IMR-90 (cell line): Measurements from ENCODE around the gene S1PR3. TPM values are rescaled to one million over a fixed set of nuclear protein-coding genes. Genes with fewer than 3 reads are reported as not detected.

Experiments used
- ATAC-seq: fragments of 200-7000 bp; cut with Tn5 transposase; 2 replicates; pipeline ENCODE4 v1.9.1; 2020; ENCODE audit warnings: low read depth, mild to moderate bottlenecking, moderate library complexity
- BruUV-seq: library from RNA; stranded (reverse); fragments of 400-500 nt; replicated peaks from 2 replicates; lab custom pipeline; 2021; lab: Mats Ljungman, UMichigan
- CTCF ChIA-PET: fragments of 300-600 bp; formaldehyde crosslinking; extraction: SDS; loops from one replicate; lab custom pipeline; 2021; ENCODE audit warnings: antibody characterized with exemption; lab: Yijun Ruan, JAX
- POLR2A ChIA-PET: fragments of 300-600 bp; sonication (Branson Sonifier 250); formaldehyde crosslinking; loops from one replicate; lab custom pipeline; 2022; ENCODE audit warnings: antibody characterized with exemption; ENCODE audit not compliant: unreplicated experiment; lab: Charles Lee
- DNase-seq: peaks from one replicate; pipeline ENCODE4 v3.0.0; 2013
- H2AFZ ChIP-seq: replicated peaks from 2 replicates; pipeline ENCODE3; 2013; ENCODE audit warnings: low read length, mild to moderate bottlenecking; ENCODE audit not compliant: poor library complexity
- H2AK5ac ChIP-seq: 2 replicates; pipeline ENCODE4 v1.6.1; 2013; ENCODE audit warnings: low read depth, low read length, inconsistent platforms
- H2AK9ac ChIP-seq: replicated peaks from 2 replicates; pipeline ENCODE3; 2013; ENCODE audit warnings: mild to moderate bottlenecking, low read depth, low read length, moderate library complexity; ENCODE audit not compliant: poor library complexity
- H2BK120ac ChIP-seq: 2 replicates; pipeline ENCODE4 v1.6.1; 2013; ENCODE audit warnings: low read depth, low read length, inconsistent platforms
- H2BK15ac ChIP-seq: 3 replicates; pipeline ENCODE4 v1.6.1; 2013; ENCODE audit warnings: low read depth, low read length, inconsistent platforms
- H2BK20ac ChIP-seq: 2 replicates; pipeline ENCODE4 v1.6.1; 2013; ENCODE audit warnings: low read depth, mild to moderate bottlenecking, inconsistent platforms, low read length, moderate library complexity
- H2BK5ac ChIP-seq: 2 replicates; pipeline ENCODE4 v1.6.1; 2013; ENCODE audit warnings: mild to moderate bottlenecking, low read depth, low read length, inconsistent platforms; ENCODE audit not compliant: poor library complexity, severe bottlenecking
- H3K14ac ChIP-seq: replicated peaks from 2 replicates; pipeline ENCODE4 v1.6.1; 2013; ENCODE audit warnings: low read depth, low read length, inconsistent platforms
- H3K18ac ChIP-seq: 2 replicates; pipeline ENCODE4 v1.6.1; 2013; ENCODE audit warnings: low read depth, low read length, control low read depth
- H3K23ac ChIP-seq: 2 replicates; pipeline ENCODE4 v1.6.1; 2013; ENCODE audit warnings: low read depth, low read length, inconsistent platforms
- H3K27ac ChIP-seq: 2 replicates; pipeline ENCODE4 v1.5.1; 2013; ENCODE audit warnings: mild to moderate bottlenecking, control low read depth, low read length; ENCODE audit not compliant: insufficient read depth
- H3K27me3 ChIP-seq: 2 replicates; pipeline ENCODE4 v1.6.1; 2013; ENCODE audit warnings: low read length; ENCODE audit not compliant: control insufficient read depth, insufficient read depth
- H3K36me3 ChIP-seq: 2 replicates; pipeline ENCODE4 v1.6.1; 2013; ENCODE audit warnings: low read length, mixed read lengths; ENCODE audit not compliant: control insufficient read depth, insufficient read depth
- H3K4ac ChIP-seq: 2 replicates; pipeline ENCODE4 v1.6.1; 2013; ENCODE audit warnings: low read depth, low read length, inconsistent platforms
- H3K4me1 ChIP-seq: 2 replicates; pipeline ENCODE4 v1.6.1; 2013; ENCODE audit warnings: low read length, mixed read lengths; ENCODE audit not compliant: control insufficient read depth, insufficient read depth
- H3K4me2 ChIP-seq: 2 replicates; pipeline ENCODE4 v1.6.1; 2013; ENCODE audit warnings: low read depth, mild to moderate bottlenecking, control low read depth, low read length, moderate library complexity
- H3K4me3 ChIP-seq: 2 replicates; pipeline ENCODE4 v1.5.1; 2013; ENCODE audit warnings: low read depth, mild to moderate bottlenecking, control low read depth, low read length, moderate library complexity; ENCODE audit not compliant: insufficient read depth
- H3K56ac ChIP-seq: 2 replicates; pipeline ENCODE4 v1.6.1; 2013; ENCODE audit warnings: low read length, inconsistent platforms; ENCODE audit not compliant: insufficient read depth; ENCODE audit errors: extremely low read depth
- H3K79me1 ChIP-seq, 2 experiments: 2 replicates each; pipeline ENCODE4 v1.6.1; 2013; ENCODE audit warnings: low read length in 2 of 2, inconsistent platforms in 1 of 2, low read depth in 1 of 2
- H3K9ac ChIP-seq: 2 replicates; pipeline ENCODE4 v1.6.1; 2013; ENCODE audit warnings: low read depth, low read length, control low read depth
- H3K9me1 ChIP-seq: 2 replicates; pipeline ENCODE4 v1.6.1; 2013; ENCODE audit warnings: low read length, inconsistent platforms; ENCODE audit not compliant: insufficient read depth
- H3K9me3 ChIP-seq: 2 replicates; pipeline ENCODE4 v1.6.1; 2013; ENCODE audit warnings: low read length; ENCODE audit not compliant: control insufficient read depth, insufficient read depth
- H4K20me1 ChIP-seq: 2 replicates; pipeline ENCODE4 v1.6.1; 2013; ENCODE audit warnings: low read length, inconsistent platforms; ENCODE audit not compliant: insufficient read depth
- H4K5ac ChIP-seq: 2 replicates; pipeline ENCODE4 v1.6.1; 2013; ENCODE audit warnings: mild to moderate bottlenecking, low read depth, low read length, control low read depth
- H4K8ac ChIP-seq, 2 experiments: 2 replicates each; pipeline ENCODE4 v1.6.1; 2013; ENCODE audit warnings: low read depth in 2 of 2, low read length in 2 of 2, control low read depth in 1 of 2, inconsistent platforms in 1 of 2
- H4K91ac ChIP-seq: 2 replicates; pipeline ENCODE4 v1.6.1; 2013; ENCODE audit warnings: low read depth, low read length, inconsistent platforms; ENCODE audit not compliant: insufficient read depth
- BHLHE40 ChIP-seq: fragments of 150-350 bp; IDR thresholded peaks from 2 replicates; pipeline ENCODE4 v1.6.1; 2016; ENCODE audit warnings: mild to moderate bottlenecking, low read depth, low read length
- CEBPB ChIP-seq: IDR thresholded peaks from 2 replicates; pipeline ENCODE4 v1.6.1; 2012; ENCODE audit warnings: low read depth, low read length, improper control_type of control experiment
- FOS ChIP-seq: fragments of 150-350 bp; IDR thresholded peaks from 2 replicates; pipeline ENCODE4 v1.6.1; 2016; ENCODE audit warnings: low read depth, low read length
- MAZ ChIP-seq: IDR thresholded peaks from 2 replicates; pipeline ENCODE4 v1.6.1; 2012; ENCODE audit warnings: low read depth, mild to moderate bottlenecking, low read length, improper control_type of control experiment, moderate library complexity, borderline replicate concordance
- MXI1 ChIP-seq: IDR thresholded peaks from 2 replicates; pipeline ENCODE4 v1.6.1; 2012; ENCODE audit warnings: low read depth, mild to moderate bottlenecking, low read length, moderate library complexity, borderline replicate concordance
- NFE2L2 ChIP-seq: fragments of 150-350 bp; IDR thresholded peaks from 2 replicates; pipeline ENCODE4 v1.6.1; 2016; ENCODE audit warnings: low read depth, mild to moderate bottlenecking, low read length
- WGBS, 2 experiments: methylation state at CpG; one replicate each; pipeline versions ENCODE4 v1.1.5 to v1.1.7; 2013; ENCODE audit warnings: missing lambda C conversion rate in 2 of 2; ENCODE audit not compliant: insufficient read length in 1 of 2; ENCODE audit errors: extremely low coverage in 2 of 2; 5-methylcytosine and 5-hydroxymethylcytosine counted together
- dilution Hi-C: fragments of 300-500 bp; cut with HindIII; formaldehyde crosslinking; loops from one replicate; pipeline ENCODE4 v1.14.3; 2018; ENCODE audit warnings: low sequenced_read_pairs; ENCODE audit not compliant: unreplicated experiment
- in situ Hi-C: fragments of 300-500 bp; cut with MboI; formaldehyde crosslinking; loops from 3 replicates; pipeline ENCODE4 v1.14.3; 2019; ENCODE audit warnings: low sequenced_read_pairs, inconsistent platforms, mixed read lengths
- intact Hi-C: fragments of 100-400 bp; cut with micrococcal nuclease; formaldehyde crosslinking; loops from 2 replicates; pipeline ENCODE4 v1.10.0; 2022
- polyA plus RNA-seq, 3 experiments: library from polyadenylated mRNA; depleted of rRNA; stranded (reverse); fragments of >200 nt; gene quantifications; 2 replicates each; pipeline ENCODE4 v1.2.3, GENCODE V29; 2012; ENCODE audit warnings: low replicate concordance in 1 of 3
- total RNA-seq: library from RNA; depleted of rRNA; stranded (reverse); fragments of >200 nt; gene quantifications from 2 replicates; pipeline ENCODE4 v1.2.3, GENCODE V29; 2012
- TF ChIP-seq, protein P1 (sequence below): fragments of 150-350 bp; IDR thresholded peaks from 2 replicates; pipeline ENCODE4 v1.6.1; 2017; ENCODE audit warnings: mild to moderate bottlenecking, antibody characterized with exemption, low read length, low read depth

S1PR3 gene
- total and polyA plus RNA-seq, 2 of the 4 experiments (the other 2 are of a cell fraction), result 28.4 to 28.7 TPM

GRCh38 chr9:88988796-88989641, 2.2 kb upstream of the S1PR3 start:
- Histone ChIP-seq H3K18ac (peak overlapping the region; percentile 55), H3K56ac (no peak overlapping the region), H3K4me3 (no peak overlapping the region)

More at GRCh38 chr9:88988796-88989641, 2.2 kb upstream of the S1PR3 start:
- Histone ChIP-seq H2BK120ac (peak overlapping the region; percentile 48), H2AK5ac (peak overlapping the region; percentile 73), H4K5ac (peak overlapping the region; percentile 28), H2BK15ac (peak overlapping the region; percentile 63; the same call in 2 of the 3 replicates), H2BK5ac (no peak overlapping the region), H3K36me3 (peaks cover 2% of the 10 kb centered on the region; the same call in 1 of the 2 replicates), H4K20me1 (peaks cover 4% of the 10 kb centered on the region; the same call in 1 of the 2 replicates), H3K14ac (0 out of 2 replicates have a peak overlapping the region, but pooled peaks have one; percentile 48), H3K4me1 (peaks cover 9% of the 10 kb centered on the region), H3K27ac (peak overlapping the region; percentile 84), H2BK20ac (peak overlapping the region; percentile 53), H3K9me3 (no peaks in the 10 kb centered on the region), H4K8ac (peak overlapping the region; percentile 53 to 58; a peak in 3 of 4 replicates), H3K23ac (0 out of 2 replicates have a peak overlapping the region, but pooled peaks have one; percentile 26), H4K91ac (peak overlapping the region; percentile 40; the same call in 1 of the 2 replicates), H3K79me1 (peaks cover 7 to 18% of the 10 kb centered on the region in 2 experiments; a peak in 3 of 4 replicates), H3K9me1 (peaks cover 4% of the 10 kb centered on the region), H3K27me3 (no peaks in the 10 kb centered on the region; the same call in 1 of the 2 replicates), H2AK9ac (peak overlapping the region; percentile 81), H3K4me2 (peak overlapping the region; percentile 37), H2AFZ (peak overlapping the region; percentile 29), H3K9ac (peak overlapping the region; percentile 53), H3K4ac (peak overlapping the region; percentile 55; the same call in 1 of the 2 replicates)
- CTCF ChIA-PET, result interaction anchor here (0.6 to 1.1 kb wide), 2 partner anchors 166 to 243 kb away, joined by 3 read pairs; no protein-coding TSS in a partner anchor
- WGBS, 2 experiments, result 58% methylated on average over 2 of the region's 7 CpGs; no CpG with 5 or more reads in 1 of the 2 experiments
- in situ Hi-C loops, result no loop called here
- ATAC-seq (peak; percentile 21), DNase-seq (peak; percentile 69)
- POLR2A ChIA-PET, result no interaction called here
- dilution Hi-C loops, result loop anchor here (25.0 kb wide), 1 partner anchor 352 kb away; no protein-coding TSS in a partner anchor
- TF ChIP-seq, protein P1, sequence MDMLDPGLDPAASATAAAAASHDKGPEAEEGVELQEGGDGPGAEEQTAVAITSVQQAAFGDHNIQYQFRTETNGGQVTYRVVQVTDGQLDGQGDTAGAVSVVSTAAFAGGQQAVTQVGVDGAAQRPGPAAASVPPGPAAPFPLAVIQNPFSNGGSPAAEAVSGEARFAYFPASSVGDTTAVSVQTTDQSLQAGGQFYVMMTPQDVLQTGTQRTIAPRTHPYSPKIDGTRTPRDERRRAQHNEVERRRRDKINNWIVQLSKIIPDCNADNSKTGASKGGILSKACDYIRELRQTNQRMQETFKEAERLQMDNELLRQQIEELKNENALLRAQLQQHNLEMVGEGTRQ, result no peak
- no peak for TF ChIP-seq BHLHE40
- no peak for TF ChIP-seq MXI1
- TF ChIP-seq CEBPB, result peak; percentile 70
- TF ChIP-seq FOS, result no peak
- no peak for TF ChIP-seq MAZ
- TF ChIP-seq NFE2L2, result no peak
- no TSS peak for BruUV-seq
- intact Hi-C loops, result no loop called here
